GM12872 (cell line): ENCODE measurements around the gene GRIN3B.

Source experiments
- TF ChIP-seq, protein P1 (sequence below): IDR thresholded peaks from 3 replicates; pipeline ENCODE4 v1.5.1; 2011; ENCODE audit warnings: low read depth, mild to moderate bottlenecking, low read length, moderate library complexity; ENCODE audit not compliant: insufficient read depth

GRIN3B gene, protein sequence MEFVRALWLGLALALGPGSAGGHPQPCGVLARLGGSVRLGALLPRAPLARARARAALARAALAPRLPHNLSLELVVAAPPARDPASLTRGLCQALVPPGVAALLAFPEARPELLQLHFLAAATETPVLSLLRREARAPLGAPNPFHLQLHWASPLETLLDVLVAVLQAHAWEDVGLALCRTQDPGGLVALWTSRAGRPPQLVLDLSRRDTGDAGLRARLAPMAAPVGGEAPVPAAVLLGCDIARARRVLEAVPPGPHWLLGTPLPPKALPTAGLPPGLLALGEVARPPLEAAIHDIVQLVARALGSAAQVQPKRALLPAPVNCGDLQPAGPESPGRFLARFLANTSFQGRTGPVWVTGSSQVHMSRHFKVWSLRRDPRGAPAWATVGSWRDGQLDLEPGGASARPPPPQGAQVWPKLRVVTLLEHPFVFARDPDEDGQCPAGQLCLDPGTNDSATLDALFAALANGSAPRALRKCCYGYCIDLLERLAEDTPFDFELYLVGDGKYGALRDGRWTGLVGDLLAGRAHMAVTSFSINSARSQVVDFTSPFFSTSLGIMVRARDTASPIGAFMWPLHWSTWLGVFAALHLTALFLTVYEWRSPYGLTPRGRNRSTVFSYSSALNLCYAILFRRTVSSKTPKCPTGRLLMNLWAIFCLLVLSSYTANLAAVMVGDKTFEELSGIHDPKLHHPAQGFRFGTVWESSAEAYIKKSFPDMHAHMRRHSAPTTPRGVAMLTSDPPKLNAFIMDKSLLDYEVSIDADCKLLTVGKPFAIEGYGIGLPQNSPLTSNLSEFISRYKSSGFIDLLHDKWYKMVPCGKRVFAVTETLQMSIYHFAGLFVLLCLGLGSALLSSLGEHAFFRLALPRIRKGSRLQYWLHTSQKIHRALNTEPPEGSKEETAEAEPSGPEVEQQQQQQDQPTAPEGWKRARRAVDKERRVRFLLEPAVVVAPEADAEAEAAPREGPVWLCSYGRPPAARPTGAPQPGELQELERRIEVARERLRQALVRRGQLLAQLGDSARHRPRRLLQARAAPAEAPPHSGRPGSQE

GRCh38 chr19:1000095-1000494, at the start of gene GRIN3B:
TSS of gene GRIN3B (plus strand) at chr19:1000419. CDS start at chr19:1000438, 19 bp downstream.
- TF ChIP-seq, protein P1, sequence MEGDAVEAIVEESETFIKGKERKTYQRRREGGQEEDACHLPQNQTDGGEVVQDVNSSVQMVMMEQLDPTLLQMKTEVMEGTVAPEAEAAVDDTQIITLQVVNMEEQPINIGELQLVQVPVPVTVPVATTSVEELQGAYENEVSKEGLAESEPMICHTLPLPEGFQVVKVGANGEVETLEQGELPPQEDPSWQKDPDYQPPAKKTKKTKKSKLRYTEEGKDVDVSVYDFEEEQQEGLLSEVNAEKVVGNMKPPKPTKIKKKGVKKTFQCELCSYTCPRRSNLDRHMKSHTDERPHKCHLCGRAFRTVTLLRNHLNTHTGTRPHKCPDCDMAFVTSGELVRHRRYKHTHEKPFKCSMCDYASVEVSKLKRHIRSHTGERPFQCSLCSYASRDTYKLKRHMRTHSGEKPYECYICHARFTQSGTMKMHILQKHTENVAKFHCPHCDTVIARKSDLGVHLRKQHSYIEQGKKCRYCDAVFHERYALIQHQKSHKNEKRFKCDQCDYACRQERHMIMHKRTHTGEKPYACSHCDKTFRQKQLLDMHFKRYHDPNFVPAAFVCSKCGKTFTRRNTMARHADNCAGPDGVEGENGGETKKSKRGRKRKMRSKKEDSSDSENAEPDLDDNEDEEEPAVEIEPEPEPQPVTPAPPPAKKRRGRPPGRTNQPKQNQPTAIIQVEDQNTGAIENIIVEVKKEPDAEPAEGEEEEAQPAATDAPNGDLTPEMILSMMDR = peak; percentile 61

GRCh38 chr19:952049-952679, 48.1 kb upstream of the GRIN3B start:
- TF ChIP-seq, protein P1 = no peak

DNA sequence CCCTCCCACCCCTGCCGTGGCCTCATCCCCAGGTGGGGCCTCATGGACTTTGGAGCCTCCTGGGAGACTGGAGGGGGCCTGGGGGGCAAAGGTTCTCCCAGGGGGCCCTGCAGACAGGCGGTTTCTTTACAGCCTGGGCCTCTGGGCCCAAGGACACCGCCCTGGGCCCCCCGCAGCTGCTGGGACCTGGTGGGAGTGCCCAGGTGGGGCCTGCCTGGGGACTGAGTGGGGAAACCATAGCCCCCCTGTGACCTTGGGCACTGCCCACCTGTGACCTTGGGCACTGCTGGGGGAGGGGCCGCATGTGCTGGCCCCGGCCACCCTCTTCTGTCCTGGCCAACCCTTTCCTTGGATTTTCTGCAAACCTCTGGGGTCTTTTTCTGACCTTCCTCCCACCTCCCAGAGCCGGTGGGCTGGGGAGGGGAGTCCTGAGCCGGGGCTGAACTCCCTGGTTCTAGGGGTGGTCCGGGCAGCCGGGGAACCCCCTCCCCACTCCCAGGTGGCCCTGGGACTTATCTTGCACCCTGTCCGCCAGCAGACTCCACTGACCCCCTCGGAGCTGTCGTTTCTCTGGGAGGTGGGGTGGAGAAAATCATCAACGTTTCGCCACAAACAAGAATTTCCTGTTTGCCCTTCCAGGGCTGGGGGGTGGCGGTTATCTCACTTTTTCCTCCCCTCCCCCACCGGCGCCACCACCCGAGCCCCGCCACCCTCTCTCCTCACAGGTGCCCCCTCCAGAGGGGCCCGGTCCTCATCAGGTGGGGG, 47.4 kb upstream of the GRIN3B start:
- TF ChIP-seq, protein P1 = no peak

- TF ChIP-seq, protein P1 = no peak
Measured at GRCh38 chr19:953445-954271, 46.6 kb upstream of the GRIN3B start.

DNA sequence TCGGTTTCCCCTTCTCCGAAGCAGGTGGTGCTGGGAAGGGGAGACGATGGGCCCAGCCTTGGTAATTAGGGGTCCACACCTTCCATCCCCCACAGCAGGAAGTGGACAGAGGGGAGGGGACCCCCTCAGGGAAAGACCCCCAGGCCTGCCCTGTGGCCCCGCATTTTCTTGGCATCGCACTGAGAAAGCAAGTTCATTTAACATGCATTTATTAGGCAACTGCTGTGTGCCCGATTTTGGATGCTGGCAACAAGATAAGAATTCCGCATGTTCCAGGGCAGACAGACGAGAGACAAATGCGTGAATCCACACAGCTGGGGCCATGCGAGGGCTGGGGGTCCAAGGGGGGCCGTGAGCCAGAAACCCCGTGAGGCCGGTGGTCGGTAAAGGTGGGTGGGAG, 45.9 kb upstream of the GRIN3B start:
- TF ChIP-seq, protein P1 = no peak
